Liver (tissue), 3 donors: ENCODE data around the gene GUCY2F.

Source experiments
- HNF4G ChIP-seq: IDR thresholded peaks from 2 replicates; pipeline ENCODE4 v1.6.1; 2016; ENCODE audit warnings: antibody characterized with exemption
- JUND ChIP-seq, 2 donors: IDR thresholded peaks; 2 replicates each; pipeline ENCODE4 v1.6.1; 2016; ENCODE audit warnings: antibody characterized with exemption in 2 of 2
- NR2F2 ChIP-seq: IDR thresholded peaks from 2 replicates; pipeline ENCODE4 v1.6.1; 2016; ENCODE audit warnings: antibody characterized with exemption
- RAD21 ChIP-seq, 2 donors: IDR thresholded peaks; 2 replicates each; pipeline ENCODE4 v1.6.1; 2016; ENCODE audit warnings: antibody characterized with exemption in 2 of 2, mild to moderate bottlenecking in 2 of 2
- RXRA ChIP-seq, 2 donors: IDR thresholded peaks; 2 replicates each; pipeline ENCODE4 v1.6.1; 2017 to 2018; ENCODE audit warnings: antibody characterized with exemption in 2 of 2, mild to moderate bottlenecking in 1 of 2
- TAF1 ChIP-seq: conservative IDR thresholded peaks from 2 replicates; pipeline ENCODE4 v1.6.1; 2016; ENCODE audit warnings: antibody characterized with exemption, mild to moderate bottlenecking
- YY1 ChIP-seq: IDR thresholded peaks from 2 replicates; pipeline ENCODE4 v1.6.1; 2016; ENCODE audit warnings: antibody characterized with exemption, mild to moderate bottlenecking
- TF ChIP-seq, protein P1 (sequence below): fragments of 150-350 bp; IDR thresholded peaks from 2 replicates; pipeline ENCODE4 v1.5.1; 2017; ENCODE audit warnings: improper control_type of control experiment, low read depth, low read length; ENCODE audit not compliant: missing input control
- TF ChIP-seq, protein P2 (sequence below): IDR thresholded peaks from 2 replicates; pipeline ENCODE4 v1.6.1; 2016; ENCODE audit warnings: antibody characterized with exemption
- TF ChIP-seq, protein P3 (sequence below): IDR thresholded peaks from 2 replicates; pipeline ENCODE4 v1.6.1; 2016; ENCODE audit warnings: antibody characterized with exemption
- TF ChIP-seq, protein P4 (sequence below): IDR thresholded peaks from 2 replicates; pipeline ENCODE4 v1.6.1; 2016; ENCODE audit warnings: antibody characterized with exemption, mild to moderate bottlenecking
- TF ChIP-seq, protein P5 (sequence below): IDR thresholded peaks from 2 replicates; pipeline ENCODE4 v1.6.1; 2016; ENCODE audit warnings: antibody characterized with exemption
- donor health status: healthy.
- donor health status: healthy.

GRCh38 chrX:109347632-109348031, 134.3 kb downstream of the GUCY2F start:
- TF ChIP-seq, protein P1, sequence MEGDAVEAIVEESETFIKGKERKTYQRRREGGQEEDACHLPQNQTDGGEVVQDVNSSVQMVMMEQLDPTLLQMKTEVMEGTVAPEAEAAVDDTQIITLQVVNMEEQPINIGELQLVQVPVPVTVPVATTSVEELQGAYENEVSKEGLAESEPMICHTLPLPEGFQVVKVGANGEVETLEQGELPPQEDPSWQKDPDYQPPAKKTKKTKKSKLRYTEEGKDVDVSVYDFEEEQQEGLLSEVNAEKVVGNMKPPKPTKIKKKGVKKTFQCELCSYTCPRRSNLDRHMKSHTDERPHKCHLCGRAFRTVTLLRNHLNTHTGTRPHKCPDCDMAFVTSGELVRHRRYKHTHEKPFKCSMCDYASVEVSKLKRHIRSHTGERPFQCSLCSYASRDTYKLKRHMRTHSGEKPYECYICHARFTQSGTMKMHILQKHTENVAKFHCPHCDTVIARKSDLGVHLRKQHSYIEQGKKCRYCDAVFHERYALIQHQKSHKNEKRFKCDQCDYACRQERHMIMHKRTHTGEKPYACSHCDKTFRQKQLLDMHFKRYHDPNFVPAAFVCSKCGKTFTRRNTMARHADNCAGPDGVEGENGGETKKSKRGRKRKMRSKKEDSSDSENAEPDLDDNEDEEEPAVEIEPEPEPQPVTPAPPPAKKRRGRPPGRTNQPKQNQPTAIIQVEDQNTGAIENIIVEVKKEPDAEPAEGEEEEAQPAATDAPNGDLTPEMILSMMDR, result no peak
- TF ChIP-seq RXRA (IDR thresholded peaks at IDR 0.05) (peak in 1 of 2 donors; percentile 33), NR2F2 (no peak), HNF4G (no peak), RAD21 (IDR thresholded peaks at IDR 0.05) (no peak), YY1 (no peak), JUND (IDR thresholded peaks at IDR 0.05) (peak in 1 of 2 donors; percentile 18), TAF1 (no peak)
- TF ChIP-seq, protein P2, sequence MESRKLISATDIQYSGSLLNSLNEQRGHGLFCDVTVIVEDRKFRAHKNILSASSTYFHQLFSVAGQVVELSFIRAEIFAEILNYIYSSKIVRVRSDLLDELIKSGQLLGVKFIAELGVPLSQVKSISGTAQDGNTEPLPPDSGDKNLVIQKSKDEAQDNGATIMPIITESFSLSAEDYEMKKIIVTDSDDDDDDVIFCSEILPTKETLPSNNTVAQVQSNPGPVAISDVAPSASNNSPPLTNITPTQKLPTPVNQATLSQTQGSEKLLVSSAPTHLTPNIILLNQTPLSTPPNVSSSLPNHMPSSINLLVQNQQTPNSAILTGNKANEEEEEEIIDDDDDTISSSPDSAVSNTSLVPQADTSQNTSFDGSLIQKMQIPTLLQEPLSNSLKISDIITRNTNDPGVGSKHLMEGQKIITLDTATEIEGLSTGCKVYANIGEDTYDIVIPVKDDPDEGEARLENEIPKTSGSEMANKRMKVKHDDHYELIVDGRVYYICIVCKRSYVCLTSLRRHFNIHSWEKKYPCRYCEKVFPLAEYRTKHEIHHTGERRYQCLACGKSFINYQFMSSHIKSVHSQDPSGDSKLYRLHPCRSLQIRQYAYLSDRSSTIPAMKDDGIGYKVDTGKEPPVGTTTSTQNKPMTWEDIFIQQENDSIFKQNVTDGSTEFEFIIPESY, result no peak
- TF ChIP-seq, protein P3, sequence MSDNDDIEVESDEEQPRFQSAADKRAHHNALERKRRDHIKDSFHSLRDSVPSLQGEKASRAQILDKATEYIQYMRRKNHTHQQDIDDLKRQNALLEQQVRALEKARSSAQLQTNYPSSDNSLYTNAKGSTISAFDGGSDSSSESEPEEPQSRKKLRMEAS, result no peak
- TF ChIP-seq, protein P4, sequence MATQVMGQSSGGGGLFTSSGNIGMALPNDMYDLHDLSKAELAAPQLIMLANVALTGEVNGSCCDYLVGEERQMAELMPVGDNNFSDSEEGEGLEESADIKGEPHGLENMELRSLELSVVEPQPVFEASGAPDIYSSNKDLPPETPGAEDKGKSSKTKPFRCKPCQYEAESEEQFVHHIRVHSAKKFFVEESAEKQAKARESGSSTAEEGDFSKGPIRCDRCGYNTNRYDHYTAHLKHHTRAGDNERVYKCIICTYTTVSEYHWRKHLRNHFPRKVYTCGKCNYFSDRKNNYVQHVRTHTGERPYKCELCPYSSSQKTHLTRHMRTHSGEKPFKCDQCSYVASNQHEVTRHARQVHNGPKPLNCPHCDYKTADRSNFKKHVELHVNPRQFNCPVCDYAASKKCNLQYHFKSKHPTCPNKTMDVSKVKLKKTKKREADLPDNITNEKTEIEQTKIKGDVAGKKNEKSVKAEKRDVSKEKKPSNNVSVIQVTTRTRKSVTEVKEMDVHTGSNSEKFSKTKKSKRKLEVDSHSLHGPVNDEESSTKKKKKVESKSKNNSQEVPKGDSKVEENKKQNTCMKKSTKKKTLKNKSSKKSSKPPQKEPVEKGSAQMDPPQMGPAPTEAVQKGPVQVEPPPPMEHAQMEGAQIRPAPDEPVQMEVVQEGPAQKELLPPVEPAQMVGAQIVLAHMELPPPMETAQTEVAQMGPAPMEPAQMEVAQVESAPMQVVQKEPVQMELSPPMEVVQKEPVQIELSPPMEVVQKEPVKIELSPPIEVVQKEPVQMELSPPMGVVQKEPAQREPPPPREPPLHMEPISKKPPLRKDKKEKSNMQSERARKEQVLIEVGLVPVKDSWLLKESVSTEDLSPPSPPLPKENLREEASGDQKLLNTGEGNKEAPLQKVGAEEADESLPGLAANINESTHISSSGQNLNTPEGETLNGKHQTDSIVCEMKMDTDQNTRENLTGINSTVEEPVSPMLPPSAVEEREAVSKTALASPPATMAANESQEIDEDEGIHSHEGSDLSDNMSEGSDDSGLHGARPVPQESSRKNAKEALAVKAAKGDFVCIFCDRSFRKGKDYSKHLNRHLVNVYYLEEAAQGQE, result no peak
- TF ChIP-seq, protein P5, sequence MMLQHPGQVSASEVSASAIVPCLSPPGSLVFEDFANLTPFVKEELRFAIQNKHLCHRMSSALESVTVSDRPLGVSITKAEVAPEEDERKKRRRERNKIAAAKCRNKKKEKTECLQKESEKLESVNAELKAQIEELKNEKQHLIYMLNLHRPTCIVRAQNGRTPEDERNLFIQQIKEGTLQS, result no peak
